Measurements from ENCODE around the gene MSRB1.

The MSRB1 gene

DNA sequence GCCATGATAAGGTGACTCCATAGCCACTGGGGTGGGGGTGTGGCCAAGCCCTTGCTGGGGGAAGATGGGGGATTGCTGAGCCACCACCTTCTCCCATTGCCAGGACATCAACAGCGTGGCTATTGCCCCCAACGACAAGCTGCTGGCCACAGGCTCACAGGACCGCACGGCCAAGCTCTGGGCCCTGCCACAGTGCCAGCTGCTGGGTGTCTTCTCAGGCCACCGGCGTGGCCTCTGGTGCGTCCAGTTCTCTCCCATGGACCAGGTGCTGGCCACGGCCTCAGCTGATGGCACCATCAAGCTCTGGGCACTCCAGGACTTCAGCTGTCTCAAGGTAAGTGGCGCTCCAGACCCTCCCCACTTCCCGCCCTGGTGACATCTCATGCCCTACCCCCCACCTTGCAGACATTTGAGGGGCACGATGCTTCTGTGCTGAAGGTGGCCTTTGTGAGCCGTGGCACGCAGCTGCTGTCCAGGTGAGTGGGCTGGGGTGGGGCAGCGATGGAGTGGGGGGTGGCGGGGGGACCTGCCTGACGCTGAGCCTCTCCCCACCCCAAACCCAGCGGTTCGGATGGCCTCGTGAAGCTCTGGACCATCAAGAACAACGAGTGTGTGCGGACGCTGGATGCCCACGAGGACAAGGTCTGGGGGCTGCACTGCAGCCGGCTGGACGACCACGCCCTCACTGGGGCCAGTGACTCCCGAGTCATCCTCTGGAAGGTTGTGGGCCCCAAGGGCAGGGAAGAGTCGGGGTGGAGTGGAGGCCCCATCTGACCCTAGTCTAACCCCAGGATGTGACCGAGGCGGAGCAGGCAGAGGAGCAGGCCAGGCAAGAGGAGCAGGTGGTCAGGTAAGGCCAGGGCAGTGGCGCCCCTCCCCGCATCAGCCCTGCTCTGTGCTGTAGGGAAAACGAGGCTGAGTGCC is 34.2 kb upstream of the MSRB1 start:
- TF ChIP-seq, protein P1, sequence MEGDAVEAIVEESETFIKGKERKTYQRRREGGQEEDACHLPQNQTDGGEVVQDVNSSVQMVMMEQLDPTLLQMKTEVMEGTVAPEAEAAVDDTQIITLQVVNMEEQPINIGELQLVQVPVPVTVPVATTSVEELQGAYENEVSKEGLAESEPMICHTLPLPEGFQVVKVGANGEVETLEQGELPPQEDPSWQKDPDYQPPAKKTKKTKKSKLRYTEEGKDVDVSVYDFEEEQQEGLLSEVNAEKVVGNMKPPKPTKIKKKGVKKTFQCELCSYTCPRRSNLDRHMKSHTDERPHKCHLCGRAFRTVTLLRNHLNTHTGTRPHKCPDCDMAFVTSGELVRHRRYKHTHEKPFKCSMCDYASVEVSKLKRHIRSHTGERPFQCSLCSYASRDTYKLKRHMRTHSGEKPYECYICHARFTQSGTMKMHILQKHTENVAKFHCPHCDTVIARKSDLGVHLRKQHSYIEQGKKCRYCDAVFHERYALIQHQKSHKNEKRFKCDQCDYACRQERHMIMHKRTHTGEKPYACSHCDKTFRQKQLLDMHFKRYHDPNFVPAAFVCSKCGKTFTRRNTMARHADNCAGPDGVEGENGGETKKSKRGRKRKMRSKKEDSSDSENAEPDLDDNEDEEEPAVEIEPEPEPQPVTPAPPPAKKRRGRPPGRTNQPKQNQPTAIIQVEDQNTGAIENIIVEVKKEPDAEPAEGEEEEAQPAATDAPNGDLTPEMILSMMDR (IDR thresholded peaks at IDR 0.05; ENCODE audit: low read depth, low read length) = no peak

DNA sequence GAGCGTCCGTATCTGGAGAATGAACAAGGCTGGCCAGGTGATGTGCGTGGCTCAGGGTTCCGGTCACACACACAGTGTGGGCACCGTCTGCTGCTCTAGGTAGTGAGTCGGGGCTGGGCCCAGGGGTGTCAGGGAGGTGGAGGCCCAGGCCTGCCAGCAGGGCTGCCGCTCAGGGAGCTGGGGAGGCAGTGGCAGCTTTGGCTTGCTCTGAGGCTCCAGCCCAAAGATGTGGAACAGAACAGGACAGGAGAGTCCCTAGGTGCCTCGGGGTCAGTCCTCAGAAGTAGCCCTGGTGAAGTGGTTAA is 33.2 kb upstream of the MSRB1 start:
- TF ChIP-seq, protein P1 (IDR thresholded peaks at IDR 0.05; ENCODE audit: low read depth, low read length) = no peak

More for the DNA sequence above, 34.2 kb upstream of the MSRB1 start:
- H3K4me3 ChIP-seq (ENCODE audit: low read depth, low read length) = no peak overlapping the region

DNA sequence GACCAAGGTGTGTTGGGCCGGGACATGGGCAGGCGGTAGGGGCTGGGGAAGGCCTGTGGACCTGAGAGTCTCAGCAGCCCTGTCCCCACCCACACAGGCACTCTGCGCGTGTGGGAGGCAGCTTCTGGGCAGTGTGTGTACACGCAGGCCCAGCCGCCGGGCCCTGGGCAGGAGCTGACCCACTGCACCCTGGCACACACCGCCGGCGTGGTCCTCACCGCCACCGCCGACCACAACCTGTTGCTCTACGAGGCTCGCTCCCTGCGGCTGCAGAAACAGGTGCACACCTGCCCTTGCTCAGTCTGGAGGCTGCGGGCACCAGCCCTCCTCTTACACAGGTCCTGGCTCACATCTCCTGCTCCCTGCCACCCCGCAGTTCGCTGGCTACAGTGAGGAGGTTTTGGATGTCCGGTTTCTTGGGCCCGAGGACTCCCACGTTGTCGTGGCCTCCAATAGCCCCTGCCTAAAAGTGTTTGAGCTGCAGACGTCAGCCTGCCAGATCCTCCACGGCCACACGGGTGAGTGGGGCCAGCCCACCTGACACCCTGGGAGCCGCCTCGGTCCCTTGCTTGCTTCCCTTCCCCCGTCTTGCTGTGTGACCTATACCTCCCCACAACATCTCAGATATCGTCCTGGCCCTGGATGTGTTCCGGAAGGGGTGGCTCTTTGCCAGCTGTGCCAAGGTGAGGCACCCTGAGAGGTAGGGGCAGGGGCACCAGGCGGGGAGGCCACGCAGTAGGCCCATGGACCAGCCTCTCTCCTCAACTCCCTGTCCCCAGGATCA is 32.6 kb upstream of the MSRB1 start:
- TF ChIP-seq, protein P1 (IDR thresholded peaks at IDR 0.05; ENCODE audit: low read depth, low read length) = no peak
- no peak overlapping the region for H3K4me3 ChIP-seq (ENCODE audit: low read depth, low read length)

More for the DNA sequence above, 33.2 kb upstream of the MSRB1 start:
- H3K4me3 ChIP-seq (ENCODE audit: low read depth, low read length) = no peak overlapping the region

DNA sequence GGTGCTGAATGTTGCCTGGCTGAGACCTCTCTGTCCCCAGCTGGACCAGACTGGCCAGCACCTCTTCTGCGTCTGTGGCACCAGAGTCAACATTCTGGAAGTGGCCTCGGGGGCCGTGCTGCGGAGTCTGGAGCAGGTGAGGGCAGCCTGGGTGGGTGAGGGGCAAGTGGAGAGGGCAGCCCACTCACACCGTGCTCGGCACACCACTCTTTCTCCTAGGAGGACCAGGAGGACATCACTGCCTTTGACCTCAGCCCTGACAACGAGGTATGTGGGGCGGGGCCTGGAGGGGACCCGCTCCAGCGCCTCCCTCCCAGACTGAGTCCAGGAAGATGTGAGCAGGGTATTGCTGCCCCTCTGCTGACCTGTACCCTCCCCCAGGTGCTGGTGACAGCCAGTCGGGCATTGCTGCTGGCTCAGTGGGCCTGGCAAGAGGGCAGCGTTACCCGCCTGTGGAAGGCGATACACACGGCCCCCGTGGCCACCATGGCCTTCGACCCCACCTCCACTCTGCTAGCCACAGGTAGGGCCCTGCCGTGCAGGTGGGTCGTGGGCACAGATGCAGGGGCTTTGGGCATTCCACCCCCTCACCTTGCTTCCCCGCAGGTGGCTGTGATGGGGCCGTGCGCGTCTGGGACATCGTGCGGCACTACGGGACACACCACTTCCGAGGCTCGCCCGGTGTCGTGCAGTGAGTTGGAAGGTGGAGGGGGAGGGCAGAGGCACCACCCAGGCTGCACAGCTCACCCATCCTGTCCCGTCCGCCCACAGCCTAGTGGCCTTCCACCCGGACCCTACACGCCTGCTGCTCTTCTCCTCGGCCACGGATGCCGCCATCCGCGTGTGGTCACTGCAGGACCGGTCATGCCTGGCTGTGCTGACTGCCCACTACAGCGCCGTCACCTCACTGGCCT is 31.4 kb upstream of the MSRB1 start:
- TF ChIP-seq, protein P1 (IDR thresholded peaks at IDR 0.05; ENCODE audit: low read depth, low read length) = no peak

DNA sequence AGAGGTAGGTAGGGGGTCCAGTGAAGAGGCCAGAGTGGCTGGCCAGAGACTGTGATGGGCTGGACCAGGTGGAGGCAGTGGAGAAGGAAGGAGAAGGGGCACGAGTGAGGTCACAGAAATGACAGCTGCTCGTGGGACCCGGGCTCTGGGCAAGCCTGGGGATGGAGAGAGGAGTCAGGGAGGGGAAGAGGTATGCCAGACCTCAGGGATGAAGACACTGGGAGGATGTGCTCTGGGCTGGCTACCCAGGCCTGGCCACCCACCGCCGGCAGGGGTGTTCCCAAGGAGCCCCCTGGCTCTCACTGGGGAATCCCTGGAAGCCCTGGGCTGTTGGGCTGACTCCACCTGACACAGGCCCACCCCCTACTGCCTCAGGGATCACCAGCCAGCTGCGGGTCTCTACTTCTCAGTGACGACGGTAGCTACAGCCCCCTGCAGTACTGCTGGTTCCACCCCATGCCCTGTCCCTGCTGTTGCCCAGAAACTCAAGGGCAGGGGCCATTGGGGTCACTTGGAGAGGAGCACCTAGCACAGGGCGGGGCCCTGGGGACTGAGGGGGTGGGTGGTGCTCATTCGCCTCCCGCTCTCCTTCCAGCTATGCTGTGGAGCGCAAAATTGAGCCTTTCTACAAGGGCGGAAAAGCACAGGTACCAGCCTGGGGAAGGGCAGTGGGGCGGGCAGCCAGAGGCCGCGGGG is 30.6 kb upstream of the MSRB1 start:
- H3K4me3 ChIP-seq (ENCODE audit: low read depth, low read length) = no peak overlapping the region
- TF ChIP-seq, protein P1 (IDR thresholded peaks at IDR 0.05; ENCODE audit: low read depth, low read length) = no peak

More for the DNA sequence above, 31.4 kb upstream of the MSRB1 start:
- H3K4me3 ChIP-seq (ENCODE audit: low read depth, low read length) = no peak overlapping the region

DNA sequence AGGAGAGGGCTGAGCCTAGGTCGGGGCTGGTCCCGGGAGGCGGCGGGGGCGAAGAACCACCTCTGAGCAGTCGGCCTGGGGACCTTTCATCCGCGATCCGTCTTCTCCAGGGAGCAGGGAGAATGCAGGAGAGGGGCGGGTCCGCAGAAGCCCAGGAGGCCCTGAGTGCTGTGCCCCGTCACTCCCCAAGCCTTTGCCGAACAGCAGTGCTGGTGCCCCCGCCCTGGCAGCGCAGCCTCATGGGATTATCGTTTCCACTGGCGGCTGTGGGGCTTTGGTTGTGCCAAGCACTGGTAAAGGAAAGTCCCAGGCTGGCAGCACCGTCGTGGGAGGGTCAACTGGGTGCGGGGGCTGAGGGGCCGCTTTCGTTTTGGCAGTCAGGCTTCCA is 29.5 kb upstream of the MSRB1 start:
- TF ChIP-seq, protein P1 (IDR thresholded peaks at IDR 0.05; ENCODE audit: low read depth, low read length) = no peak
- peak overlapping the region; percentile 93 for H3K4me3 ChIP-seq (ENCODE audit: low read depth, low read length)
